Mammary epithelial cell (primary cell): ENCODE measurements around the gene STARD10.

Experiments
- EZH2 ChIP-seq: IDR thresholded peaks from 2 replicates; pipeline ENCODE4 v1.6.1; 2012; ENCODE audit warnings: low read length, inconsistent platforms, borderline replicate concordance
- TF ChIP-seq, protein P1 (sequence below), 2 donors: IDR thresholded peaks in 1 of 2; conservative IDR thresholded peaks in 1 of 2; 2 replicates each; pipeline ENCODE4 v1.5.1; 2011 to 2012; ENCODE audit warnings: inconsistent platforms in 2 of 2, low read length in 2 of 2, mild to moderate bottlenecking in 2 of 2, control low read depth in 1 of 2, low read depth in 1 of 2; ENCODE audit not compliant: insufficient read depth in 1 of 2; ENCODE audit errors: extremely low read depth in 1 of 2

- TF ChIP-seq, protein P1, sequence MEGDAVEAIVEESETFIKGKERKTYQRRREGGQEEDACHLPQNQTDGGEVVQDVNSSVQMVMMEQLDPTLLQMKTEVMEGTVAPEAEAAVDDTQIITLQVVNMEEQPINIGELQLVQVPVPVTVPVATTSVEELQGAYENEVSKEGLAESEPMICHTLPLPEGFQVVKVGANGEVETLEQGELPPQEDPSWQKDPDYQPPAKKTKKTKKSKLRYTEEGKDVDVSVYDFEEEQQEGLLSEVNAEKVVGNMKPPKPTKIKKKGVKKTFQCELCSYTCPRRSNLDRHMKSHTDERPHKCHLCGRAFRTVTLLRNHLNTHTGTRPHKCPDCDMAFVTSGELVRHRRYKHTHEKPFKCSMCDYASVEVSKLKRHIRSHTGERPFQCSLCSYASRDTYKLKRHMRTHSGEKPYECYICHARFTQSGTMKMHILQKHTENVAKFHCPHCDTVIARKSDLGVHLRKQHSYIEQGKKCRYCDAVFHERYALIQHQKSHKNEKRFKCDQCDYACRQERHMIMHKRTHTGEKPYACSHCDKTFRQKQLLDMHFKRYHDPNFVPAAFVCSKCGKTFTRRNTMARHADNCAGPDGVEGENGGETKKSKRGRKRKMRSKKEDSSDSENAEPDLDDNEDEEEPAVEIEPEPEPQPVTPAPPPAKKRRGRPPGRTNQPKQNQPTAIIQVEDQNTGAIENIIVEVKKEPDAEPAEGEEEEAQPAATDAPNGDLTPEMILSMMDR (conservative IDR thresholded peaks at IDR 0.05 in 1 of 2, IDR thresholded peaks at IDR 0.05 in 1 of 2; ENCODE audit: extremely low read depth in 1 of 2, insufficient read depth in 1 of 2, low read depth in 1 of 2, low read length in 2 of 2) = no peak
- no peak for TF ChIP-seq EZH2
Observed at GRCh38 chr11:72773696-72774095, 20.2 kb downstream of the STARD10 start.
